Measurements from ENCODE around the gene CHRNG.
"Not testable (repeated sequence)": the region's sequence is repeated elsewhere in the genome, so short reads cannot be mapped to it uniquely, and the experiment has no call there.

CHRNG gene

GRCh38 chr2:232528746-232529460 is 10.6 kb upstream of the CHRNG start:
- H3K27ac ChIP-seq (ENCODE audit: low read length), result no peak overlapping the region
- TF ChIP-seq EZH2phosphoT487 (IDR thresholded peaks at IDR 0.05; ENCODE audit: low read depth) (no peak), CTCF (IDR thresholded peaks at IDR 0.05; ENCODE audit: low read depth, low read length) (no peak)
- no peak overlapping the region for H3K4me2 ChIP-seq (ENCODE audit: low read length)
- H3K27me3 ChIP-seq (ENCODE audit: low read depth, low read length), result no peaks in the 10 kb centered on the region
- no peaks in the 10 kb centered on the region for H3K9me3 ChIP-seq (ENCODE audit: insufficient read depth, low read length)
- no peak overlapping the region for H2AFZ ChIP-seq (ENCODE audit: low read depth, low read length)
- H3K79me2 ChIP-seq (ENCODE audit: low read length), result no peaks in the 10 kb centered on the region
- no peaks in the 10 kb centered on the region for H3K4me1 ChIP-seq (ENCODE audit: low read length)
- H3K4me3 ChIP-seq (ENCODE audit: low read length), result no peak overlapping the region
- no peak overlapping the region for H3K9ac ChIP-seq (ENCODE audit: low read length)
- no peaks in the 10 kb centered on the region for H4K20me1 ChIP-seq (ENCODE audit: insufficient read depth, low read length)
- no peaks in the 10 kb centered on the region for H3K36me3 ChIP-seq (replicated peaks; ENCODE audit: low read depth, low read length)

- H3K27me3 ChIP-seq (ENCODE audit: low read depth, low read length), result no peaks in the 10 kb centered on the region
- TF ChIP-seq EZH2phosphoT487 (IDR thresholded peaks at IDR 0.05; ENCODE audit: low read depth) (no peak), CTCF (IDR thresholded peaks at IDR 0.05; ENCODE audit: low read depth, low read length) (no peak)
- H3K27ac ChIP-seq (ENCODE audit: low read length), result no peak overlapping the region
- no peak overlapping the region for H3K9ac ChIP-seq (ENCODE audit: low read length)
- H3K4me2 ChIP-seq (ENCODE audit: low read length), result no peak overlapping the region
- no peaks in the 10 kb centered on the region for H3K79me2 ChIP-seq (ENCODE audit: low read length)
- no peak overlapping the region for H3K4me3 ChIP-seq (ENCODE audit: low read length)
- H3K36me3 ChIP-seq (replicated peaks; ENCODE audit: low read depth, low read length), result no peaks in the 10 kb centered on the region
- H4K20me1 ChIP-seq (ENCODE audit: insufficient read depth, low read length), result no peaks in the 10 kb centered on the region
- H2AFZ ChIP-seq (ENCODE audit: low read depth, low read length), result no peak overlapping the region
- H3K4me1 ChIP-seq (ENCODE audit: low read length), result no peaks in the 10 kb centered on the region
- no peaks in the 10 kb centered on the region for H3K9me3 ChIP-seq (ENCODE audit: insufficient read depth, low read length)
Measured at GRCh38 chr2:232529806-232530547, 9.5 kb upstream of the CHRNG start.

GRCh38 chr2:232530626-232531260 is 8.7 kb upstream of the CHRNG start:
- Histone ChIP-seq H3K79me2 (ENCODE audit: low read length) (no peaks in the 10 kb centered on the region), H3K9ac (ENCODE audit: low read length) (no peak overlapping the region), H4K20me1 (ENCODE audit: insufficient read depth, low read length) (no peaks in the 10 kb centered on the region), H2AFZ (ENCODE audit: low read depth, low read length) (no peak overlapping the region), H3K27me3 (ENCODE audit: low read depth, low read length) (no peaks in the 10 kb centered on the region), H3K36me3 (replicated peaks; ENCODE audit: low read depth, low read length) (no peaks in the 10 kb centered on the region), H3K4me2 (ENCODE audit: low read length) (no peak overlapping the region), H3K4me3 (ENCODE audit: low read length) (no peak overlapping the region), H3K4me1 (ENCODE audit: low read length) (no peaks in the 10 kb centered on the region), H3K9me3 (ENCODE audit: insufficient read depth, low read length) (no peaks in the 10 kb centered on the region), H3K27ac (ENCODE audit: low read length) (no peak overlapping the region)
- no peak for TF ChIP-seq CTCF (IDR thresholded peaks at IDR 0.05; ENCODE audit: low read depth, low read length)
- TF ChIP-seq EZH2phosphoT487 (IDR thresholded peaks at IDR 0.05; ENCODE audit: low read depth), result no peak

- no peaks in the 10 kb centered on the region for H3K9me3 ChIP-seq (ENCODE audit: insufficient read depth, low read length)
- H3K9ac ChIP-seq (ENCODE audit: low read length), result no peak overlapping the region
- H3K4me1 ChIP-seq (ENCODE audit: low read length), result no peaks in the 10 kb centered on the region
- H4K20me1 ChIP-seq (ENCODE audit: insufficient read depth, low read length), result no peaks in the 10 kb centered on the region
- no peaks in the 10 kb centered on the region for H3K79me2 ChIP-seq (ENCODE audit: low read length)
- no peak overlapping the region for H2AFZ ChIP-seq (ENCODE audit: low read depth, low read length)
- H3K27ac ChIP-seq (ENCODE audit: low read length), result no peak overlapping the region
- TF ChIP-seq CTCF (IDR thresholded peaks at IDR 0.05; ENCODE audit: low read depth, low read length) (no peak), EZH2phosphoT487 (IDR thresholded peaks at IDR 0.05; ENCODE audit: low read depth) (no peak)
- H3K4me3 ChIP-seq (ENCODE audit: low read length), result no peak overlapping the region
- no peaks in the 10 kb centered on the region for H3K36me3 ChIP-seq (replicated peaks; ENCODE audit: low read depth, low read length)
- H3K27me3 ChIP-seq (ENCODE audit: low read depth, low read length), result no peaks in the 10 kb centered on the region
- H3K4me2 ChIP-seq (ENCODE audit: low read length), result no peak overlapping the region
Measured at GRCh38 chr2:232532419-232532818, 7.1 kb upstream of the CHRNG start.

- H2AFZ ChIP-seq (ENCODE audit: low read depth, low read length), result not testable (repeated sequence)
Measured at GRCh38 chr2:232532821-232533220, 6.7 kb upstream of the CHRNG start.

More at GRCh38 chr2:232532821-232533220, 6.7 kb upstream of the CHRNG start:
- not testable (repeated sequence) for H3K79me2 ChIP-seq (ENCODE audit: low read length); H3K9ac ChIP-seq (ENCODE audit: low read length); H3K36me3 ChIP-seq (replicated peaks; ENCODE audit: low read depth, low read length); H3K9me3 ChIP-seq (ENCODE audit: insufficient read depth, low read length); H3K27ac ChIP-seq (ENCODE audit: low read length); H3K4me2 ChIP-seq (ENCODE audit: low read length); H4K20me1 ChIP-seq (ENCODE audit: insufficient read depth, low read length); H3K4me3 ChIP-seq (ENCODE audit: low read length); H3K4me1 ChIP-seq (ENCODE audit: low read length); H3K27me3 ChIP-seq (ENCODE audit: low read depth, low read length)

Data from OCI-LY3 (cell line).